NK-92 (cell line): Measurements from ENCODE around the gene WEE1.

Experiments used
- DNase-seq: peaks from one replicate; lab custom pipeline; 2025; ENCODE audit not compliant: unreplicated experiment; lab: John Stamatoyannopoulos, UW

The WEE1 gene

DNA sequence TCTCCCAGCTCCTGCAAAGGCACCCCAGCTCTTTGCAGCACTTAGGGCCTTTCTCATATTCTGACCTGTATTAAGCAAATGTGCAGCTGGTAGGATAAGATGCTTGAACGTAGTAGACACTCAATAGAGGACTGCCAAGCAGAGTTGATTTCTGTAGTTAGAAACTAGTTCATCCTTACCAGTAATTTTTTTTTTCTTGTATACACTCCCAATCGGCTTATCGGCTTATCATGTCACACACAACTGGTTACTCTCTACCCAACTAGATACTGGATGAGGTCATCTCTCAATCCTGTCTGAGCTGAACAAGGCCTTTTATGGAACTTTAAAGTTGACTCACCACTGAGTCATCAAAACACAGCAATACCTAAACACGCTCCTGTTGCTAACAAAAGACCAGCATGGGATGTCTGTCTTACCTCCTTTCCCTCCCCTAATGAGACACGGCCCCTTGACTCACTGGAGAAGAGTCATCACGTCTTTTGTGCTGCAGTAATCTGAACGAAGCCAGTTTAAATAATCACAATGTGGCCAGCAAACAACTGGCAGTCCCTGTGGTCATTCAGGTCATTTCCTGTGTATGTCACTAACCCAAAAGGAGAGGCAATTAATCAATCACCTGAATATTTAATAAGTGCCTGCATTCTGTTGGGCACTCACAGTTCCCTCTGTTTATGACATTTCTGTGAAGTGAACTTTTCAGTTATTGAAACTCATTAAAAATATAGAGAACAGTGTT, 7.5 kb upstream of the WEE1 start:
- no peak for DNase-seq

DNA sequence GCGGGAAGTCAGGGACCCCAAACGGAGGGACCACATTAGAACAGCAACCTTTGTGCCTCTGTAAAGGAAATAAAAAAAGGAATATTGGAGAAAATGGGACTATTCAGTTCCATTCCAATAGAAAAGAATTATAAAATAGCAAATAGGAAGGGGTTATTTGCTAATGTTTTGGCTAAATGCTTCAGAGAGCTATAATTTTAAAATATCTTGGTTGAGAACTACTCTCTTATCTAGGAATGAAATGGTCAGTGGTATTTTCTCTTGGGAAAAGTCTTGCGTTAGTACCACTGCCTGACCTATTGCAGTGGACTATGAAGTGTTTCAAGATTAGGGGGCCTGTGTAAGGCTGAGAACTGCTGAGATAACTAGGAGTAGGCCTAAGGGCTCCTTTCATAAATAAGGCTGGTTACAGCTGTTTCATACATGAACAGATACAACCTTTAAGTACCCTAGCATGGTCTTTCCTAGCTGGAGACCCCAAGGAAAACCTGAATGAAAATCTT, 6.9 kb upstream of the WEE1 start:
- DNase-seq: no peak

- DNase-seq: no peak
Observed at GRCh38 chr11:9567401-9567800, 6.1 kb upstream of the WEE1 start.

- no peak for DNase-seq
Observed at GRCh38 chr11:9568161-9568853, 5.2 kb upstream of the WEE1 start.

- no peak for DNase-seq
Observed at GRCh38 chr11:9568854-9569587, 4.4 kb upstream of the WEE1 start.

DNA sequence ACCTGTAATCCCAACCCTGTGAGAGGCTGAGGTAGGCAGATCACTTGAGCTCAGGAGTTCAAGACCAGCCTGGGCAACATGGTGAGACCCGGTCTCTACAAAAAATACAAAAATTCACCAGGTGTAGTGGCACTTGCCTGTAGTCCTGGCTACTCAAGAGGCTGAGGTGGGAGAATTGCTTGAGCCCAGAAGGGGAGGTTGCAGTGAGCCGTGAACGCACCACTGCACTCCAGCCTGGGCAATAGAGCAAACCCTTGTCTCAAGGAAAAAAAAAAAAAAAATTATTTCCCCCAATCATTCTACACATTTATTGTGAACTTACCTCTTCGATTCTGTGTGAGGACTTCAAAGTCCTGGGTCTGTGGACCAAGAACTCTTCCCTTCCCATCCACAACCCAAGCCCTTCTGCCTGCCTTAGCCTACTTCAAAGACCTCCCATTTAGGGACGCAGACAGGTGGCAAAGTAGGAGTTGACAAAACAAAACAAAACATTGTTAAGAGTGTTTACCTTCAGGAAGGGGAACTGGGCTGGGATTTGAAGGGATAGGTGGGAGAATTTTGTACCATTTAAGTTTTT, 3.8 kb upstream of the WEE1 start:
- DNase-seq: no peak

DNA sequence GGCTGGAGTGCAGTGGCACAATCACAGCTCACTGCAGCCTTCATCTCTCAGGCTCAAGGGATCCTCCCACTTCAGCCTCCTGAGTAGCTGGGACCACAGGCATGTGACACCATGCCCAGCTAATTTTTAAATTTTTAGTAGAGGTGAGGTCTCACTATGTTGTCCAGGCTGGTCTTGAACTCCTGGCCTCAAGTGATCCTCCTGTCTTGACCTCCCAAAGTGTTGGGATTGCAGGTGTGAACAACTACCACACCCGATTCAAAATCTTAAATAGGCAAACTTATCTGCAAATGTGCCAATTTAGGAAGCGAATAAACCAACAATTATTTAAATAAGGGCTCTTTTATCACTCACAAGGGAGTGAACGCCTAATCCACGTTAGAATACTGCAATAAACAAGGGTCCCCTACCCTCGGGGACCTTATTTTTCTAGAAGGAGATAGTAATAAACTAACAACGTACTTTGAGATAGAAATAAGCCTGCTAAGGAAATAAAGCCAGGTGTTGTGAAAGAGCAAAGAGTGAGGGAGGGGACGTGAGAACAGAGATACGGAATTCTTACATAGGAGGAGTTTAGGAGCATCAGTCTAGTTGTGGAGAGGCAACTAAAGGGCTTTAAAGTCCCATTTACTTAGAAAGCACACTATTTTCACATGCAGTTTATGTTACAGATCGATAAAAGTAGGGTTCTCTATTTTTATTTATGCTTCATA, 3.0 kb upstream of the WEE1 start:
- DNase-seq: no peak

- DNase-seq: no peak
Observed at GRCh38 chr11:9571071-9571762, 2.3 kb upstream of the WEE1 start.

DNA sequence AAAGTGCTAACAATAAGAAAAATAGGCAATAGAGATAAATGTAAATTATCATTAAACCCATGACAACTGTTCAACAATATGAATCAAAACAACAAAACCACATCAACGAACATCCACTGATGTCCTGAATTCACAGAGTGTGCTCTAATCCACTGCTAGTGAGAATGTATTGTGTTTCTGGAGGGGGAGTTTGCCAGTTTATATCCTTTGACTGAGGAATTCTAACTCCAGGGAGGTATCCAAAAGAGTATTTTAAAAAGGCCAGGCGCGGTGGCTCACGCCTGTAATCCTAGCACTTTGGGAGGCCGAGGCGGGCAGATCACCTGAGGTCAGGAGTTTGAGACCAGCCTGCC, 1.7 kb upstream of the WEE1 start:
- DNase-seq: no peak

- no peak for DNase-seq
Observed at GRCh38 chr11:9573775-9574621, 528 bp downstream of the WEE1 start.

GRCh38 chr11:9574622-9575259, 1.3 kb downstream of the WEE1 start:
- DNase-seq: no peak

DNA sequence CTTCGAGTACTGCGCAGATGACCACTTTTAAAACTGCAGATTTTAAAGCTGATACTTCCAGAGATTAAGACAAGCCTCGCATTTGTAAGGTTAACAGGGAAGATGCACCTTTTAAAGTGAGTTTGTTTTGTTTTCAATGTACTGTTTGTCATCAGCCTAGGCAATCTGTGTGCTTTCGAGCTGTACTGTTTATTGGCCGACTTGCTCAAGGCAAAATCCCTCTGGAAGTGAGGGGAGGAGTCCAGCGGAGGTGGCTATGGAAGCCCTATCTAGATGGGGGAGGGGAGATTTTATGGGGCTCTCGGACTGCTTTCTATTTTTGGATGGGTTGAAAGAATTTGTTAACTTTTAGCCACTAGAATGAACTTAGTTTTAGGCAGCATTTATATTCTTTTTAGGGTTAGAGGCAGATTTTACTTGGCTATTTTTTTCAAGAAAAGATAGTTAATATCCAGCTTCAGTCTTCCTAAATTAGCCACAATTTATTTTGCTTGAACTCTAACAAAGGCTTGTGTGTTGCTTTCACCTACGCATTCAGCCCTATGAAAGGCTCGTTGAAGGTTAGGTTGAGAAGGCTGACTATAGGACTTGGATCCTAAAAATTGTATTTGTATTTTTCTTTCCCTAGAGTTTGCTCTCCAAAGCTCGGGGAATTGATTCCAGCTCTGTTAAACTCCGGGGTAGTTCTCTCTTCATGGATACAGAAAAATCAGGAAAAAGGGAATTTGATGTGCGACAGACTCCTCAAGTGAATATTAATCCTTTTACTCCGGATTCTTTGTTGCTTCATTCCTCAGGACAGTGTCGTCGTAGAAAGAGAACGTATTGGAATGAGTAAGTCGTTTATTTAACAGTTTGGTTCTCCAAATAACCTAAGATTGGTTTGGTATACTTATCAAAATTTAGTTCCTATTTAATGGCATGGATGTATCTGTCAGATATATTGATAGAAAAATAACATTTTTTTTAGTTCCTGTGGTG, 2.1 kb downstream of the WEE1 start:
- DNase-seq: no peak

GRCh38 chr11:9576701-9577381, 3.4 kb downstream of the WEE1 start:
- no peak for DNase-seq

DNA sequence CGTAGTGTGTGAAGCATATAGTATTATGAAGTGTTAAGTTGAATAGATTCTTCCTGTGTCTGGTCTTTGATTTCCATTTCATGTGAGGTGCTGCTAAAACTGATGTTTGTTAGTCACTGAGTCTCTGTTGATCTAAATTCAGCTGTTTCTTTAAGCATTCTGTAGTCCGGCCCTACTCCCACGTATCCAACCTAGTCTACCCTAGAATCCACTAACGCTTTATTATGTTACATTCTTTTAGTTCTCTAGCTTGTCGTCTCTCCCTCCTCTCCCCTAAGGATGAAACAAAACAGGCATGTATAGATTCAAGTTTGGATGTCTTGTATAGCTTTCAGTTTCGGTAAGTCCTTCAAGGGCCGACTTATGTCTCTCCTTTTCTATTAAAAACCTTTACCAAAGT, 4.1 kb downstream of the WEE1 start:
- DNase-seq: no peak

DNA sequence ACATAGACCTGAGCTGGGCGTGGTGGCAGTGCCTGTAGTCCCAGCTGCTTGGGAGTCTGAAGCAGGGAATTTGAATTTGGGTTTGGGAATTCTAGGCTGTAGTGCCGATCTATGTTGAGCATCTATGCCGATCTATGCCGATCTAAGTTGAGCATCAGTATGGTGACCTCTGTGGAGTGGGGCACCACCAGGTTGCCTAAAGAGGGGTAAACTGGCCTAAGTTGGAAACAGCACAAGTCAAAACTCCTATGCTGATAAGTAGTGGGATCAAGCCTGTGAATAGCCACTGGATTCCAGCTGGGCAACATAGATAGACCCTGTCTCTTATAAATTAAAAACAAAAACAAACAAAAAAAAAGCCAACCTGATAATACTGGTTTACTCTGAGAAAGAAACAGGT, 7.4 kb downstream of the WEE1 start:
- no peak for DNase-seq

DNA sequence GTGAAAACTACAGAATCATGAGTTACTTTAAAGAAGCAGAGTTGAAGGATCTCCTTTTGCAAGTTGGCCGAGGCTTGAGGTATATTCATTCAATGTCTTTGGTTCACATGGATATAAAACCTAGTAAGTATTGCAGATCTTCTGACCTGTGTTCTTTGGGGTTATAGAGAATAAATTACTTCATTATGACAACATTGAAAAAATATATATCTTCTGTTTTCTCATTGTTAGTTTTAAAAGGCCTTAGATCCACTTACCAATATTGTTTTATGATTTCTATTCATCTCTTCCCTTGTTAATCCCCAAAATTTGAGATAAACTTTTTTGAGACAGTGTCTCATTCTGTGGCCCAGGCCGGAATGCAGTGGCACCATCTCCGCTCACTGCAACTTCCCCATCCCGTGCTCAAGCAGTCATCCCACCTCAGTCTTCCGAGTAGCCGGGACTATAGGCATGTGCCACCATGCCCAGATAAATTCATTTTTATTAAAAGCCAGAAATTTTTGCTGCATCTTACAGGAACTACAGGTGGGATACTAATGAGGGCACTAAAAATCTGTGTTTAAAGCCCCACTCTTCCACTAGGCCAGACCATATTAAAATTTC, 8.2 kb downstream of the WEE1 start:
- no peak for DNase-seq

- DNase-seq: no peak
Observed at GRCh38 chr11:9590717-9591116, 17.2 kb downstream of the WEE1 start.
